IPS-NIHi11 (cell line): ENCODE data around the gene TOX2.

Source experiments
- DNase-seq: peaks from one replicate; pipeline ENCODE4 v3.0.0; 2012; ENCODE audit warnings: mixed read lengths, low spot score

The TOX2 gene

GRCh38 chr20:44018942-44019637 is 104.4 kb downstream of the TOX2 start:
- DNase-seq: no peak

DNA sequence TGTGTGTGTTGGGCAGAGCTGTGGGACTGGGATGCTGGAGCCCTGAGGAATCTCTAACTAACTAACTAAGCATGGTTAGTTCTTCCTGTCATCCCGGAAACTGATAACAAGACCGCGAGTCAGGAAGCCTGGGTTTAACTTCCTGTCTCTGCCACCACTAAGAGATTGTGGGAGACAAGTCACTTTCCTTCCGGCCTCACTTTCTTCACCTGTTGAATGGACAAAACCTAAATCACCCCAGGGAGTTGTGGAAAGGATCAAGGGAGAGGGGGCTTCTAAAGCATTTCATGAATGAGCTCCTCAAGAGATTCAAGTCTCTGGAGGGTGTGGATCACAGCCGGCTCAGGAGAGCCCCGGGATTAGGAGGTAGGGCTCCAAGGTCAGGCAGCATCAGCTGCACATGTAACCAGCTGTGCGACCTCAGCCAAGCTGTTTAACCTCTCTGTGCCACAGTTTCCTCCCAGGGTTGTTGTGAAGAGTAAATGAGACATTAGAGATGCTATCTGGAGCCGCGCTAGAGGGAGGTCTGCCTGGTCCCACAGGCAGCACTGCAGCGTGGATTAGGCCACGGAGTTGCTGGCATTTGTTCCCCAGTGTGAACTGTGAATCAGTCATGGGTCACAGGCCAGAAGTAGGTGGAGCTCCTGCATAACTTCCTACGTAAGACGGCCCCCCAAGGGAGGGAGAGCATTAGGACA is 105.1 kb downstream of the TOX2 start:
- DNase-seq: no peak

- DNase-seq: no peak
These were observed 105.9 kb downstream of the TOX2 start for GRCh38 chr20:44020406-44021148.

DNA sequence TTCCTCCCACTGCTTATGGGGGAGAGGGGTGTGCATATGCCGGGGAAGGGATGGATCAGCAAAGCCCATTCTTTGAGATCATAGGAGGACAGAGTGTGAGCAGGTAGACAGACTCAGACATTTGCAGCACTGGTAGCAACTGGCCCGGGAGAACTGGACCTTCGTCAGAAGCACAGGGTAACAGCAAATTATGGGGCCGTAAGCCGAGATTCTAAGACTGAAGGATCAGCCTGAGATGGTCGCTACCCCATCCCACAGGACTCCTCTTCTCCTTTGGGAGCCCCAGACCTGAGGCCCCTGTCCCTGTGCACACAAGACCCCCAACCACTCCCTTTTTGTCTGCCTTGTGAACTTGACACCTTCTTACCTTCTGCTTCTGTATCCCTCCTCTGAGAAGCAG is 106.5 kb downstream of the TOX2 start:
- DNase-seq: no peak

DNA sequence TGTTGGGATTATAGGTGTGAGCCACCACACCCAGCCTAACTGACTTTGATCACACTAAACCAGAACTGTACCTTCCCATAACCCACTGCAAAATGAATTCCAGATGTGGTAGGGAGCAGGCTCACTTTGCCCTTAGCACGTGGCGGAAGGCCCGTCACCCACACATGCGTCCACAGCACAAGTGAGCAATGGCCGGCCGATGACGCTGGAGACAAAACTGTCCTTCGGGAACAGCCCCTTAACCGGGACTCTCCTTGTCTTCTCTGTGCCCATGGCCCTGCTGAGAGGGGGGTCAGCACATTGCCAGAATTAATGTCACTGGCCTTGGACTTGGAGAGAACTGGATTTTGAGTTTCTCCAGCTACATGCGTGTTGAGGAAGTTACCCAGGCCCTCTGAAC is 107.2 kb downstream of the TOX2 start:
- no peak for DNase-seq

DNA sequence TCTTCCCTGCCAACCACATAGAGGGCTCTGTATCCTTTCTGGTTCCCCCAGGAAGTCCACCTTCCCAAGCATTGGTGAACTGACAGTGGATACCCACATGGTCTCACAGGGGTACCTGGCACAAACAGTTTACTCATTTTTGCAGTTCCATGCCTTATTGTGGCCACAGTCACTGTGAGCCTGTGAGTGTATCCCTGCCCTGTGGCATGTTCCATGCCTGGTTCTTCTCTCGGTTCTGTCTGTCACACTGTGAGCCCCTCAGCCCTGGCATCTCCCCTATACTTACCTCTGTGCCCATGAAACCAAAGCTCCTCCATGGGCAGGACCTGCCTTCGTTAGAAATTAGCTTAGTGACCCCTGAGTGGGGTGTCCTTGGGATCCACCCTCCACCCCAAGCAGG is 107.8 kb downstream of the TOX2 start:
- DNase-seq: no peak

DNA sequence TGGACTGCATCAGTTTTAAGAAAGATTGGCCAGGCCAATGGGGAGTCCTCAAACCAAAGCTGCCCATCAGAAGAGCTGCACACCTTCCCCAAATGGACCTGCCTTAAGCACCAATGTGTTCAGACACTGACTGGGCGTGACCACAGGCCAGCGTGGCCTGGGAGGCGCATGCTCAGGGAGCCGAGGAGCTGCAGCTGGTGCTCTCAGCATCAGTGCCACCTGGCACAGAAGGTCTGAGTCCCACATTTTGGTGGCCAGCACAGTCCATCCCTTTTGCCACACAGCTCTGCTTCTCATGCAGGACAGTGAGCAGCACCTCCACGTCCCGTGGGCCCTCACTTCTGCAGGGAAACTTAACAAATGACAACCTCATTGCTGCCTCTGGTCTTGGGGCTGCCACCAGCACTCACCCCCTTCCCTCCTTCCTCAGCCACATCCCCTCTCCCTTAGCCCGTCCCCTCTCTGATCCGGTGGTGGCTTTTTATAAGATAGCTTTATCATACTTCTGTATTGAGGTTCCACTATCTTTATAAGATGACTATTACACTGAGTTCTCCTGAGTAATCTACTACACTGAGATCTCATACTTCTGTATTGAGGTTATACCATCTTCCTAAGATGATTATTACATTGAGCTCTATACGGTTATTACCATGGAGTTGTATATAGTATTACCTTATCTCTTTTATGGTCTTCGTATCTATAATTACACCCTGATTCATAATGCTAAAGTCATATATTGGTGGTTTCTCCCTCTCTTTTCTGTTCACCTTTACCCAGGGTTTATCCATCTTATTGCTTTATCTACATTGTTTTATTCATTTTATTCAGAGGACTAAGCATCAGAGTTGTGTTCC is 109.1 kb downstream of the TOX2 start:
- no peak for DNase-seq

DNA sequence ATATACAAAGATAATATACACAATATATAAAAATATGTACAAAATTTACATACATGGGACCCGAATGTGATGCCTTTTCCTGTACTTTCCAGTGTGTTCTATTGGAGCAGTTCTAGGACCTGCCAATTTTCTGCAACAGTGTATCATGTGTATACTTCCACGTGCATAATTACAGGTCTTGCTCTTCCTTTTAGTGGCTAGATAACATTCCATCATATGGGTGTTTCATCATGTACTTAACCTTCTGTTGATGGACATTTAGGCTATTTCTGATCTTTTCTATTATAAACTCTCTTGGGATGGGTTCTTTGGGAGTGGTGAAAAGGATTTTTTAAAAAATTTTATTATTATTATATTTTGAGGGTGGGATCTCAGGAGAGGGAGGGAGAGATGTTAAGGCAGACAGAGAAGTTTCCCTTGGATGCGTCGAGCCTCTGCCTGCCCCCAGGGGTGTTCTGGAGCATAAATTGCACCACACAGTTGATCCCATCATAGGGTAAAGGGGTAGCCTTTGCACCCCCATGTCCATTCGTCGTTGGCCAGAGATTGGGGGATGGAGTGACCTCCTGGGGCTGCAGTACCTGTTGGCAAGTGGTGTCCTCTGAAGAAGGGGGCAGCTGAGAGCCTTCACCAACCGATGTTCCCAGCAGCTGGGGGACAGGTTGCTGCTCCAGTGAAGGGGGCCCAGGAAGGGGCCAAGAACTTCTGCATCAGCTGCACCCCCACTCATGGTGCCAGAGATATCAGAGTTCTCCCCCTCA is 110.3 kb downstream of the TOX2 start:
- no peak for DNase-seq

DNA sequence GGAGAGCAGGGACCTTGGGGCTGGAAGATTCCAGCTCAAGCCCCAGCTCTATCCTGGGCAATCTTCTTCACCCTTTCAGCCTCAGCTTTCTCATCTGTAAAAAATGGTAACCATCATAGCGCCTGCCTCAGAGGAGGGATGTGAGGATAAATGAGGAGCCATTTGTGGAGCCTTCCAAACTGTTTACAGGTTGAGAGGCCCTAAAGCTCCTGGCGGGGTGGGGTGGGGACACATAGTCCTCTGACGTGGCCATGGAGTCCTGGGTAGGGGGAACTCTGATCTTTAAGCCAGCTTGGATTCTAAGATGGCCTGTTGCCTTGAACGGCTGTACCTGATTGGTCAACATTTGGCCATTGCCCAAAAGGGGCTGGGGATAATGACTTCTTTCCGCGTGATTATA is 111.1 kb downstream of the TOX2 start:
- DNase-seq: no peak

GRCh38 chr20:44026647-44027342 is 112.1 kb downstream of the TOX2 start:
- no peak for DNase-seq

DNA sequence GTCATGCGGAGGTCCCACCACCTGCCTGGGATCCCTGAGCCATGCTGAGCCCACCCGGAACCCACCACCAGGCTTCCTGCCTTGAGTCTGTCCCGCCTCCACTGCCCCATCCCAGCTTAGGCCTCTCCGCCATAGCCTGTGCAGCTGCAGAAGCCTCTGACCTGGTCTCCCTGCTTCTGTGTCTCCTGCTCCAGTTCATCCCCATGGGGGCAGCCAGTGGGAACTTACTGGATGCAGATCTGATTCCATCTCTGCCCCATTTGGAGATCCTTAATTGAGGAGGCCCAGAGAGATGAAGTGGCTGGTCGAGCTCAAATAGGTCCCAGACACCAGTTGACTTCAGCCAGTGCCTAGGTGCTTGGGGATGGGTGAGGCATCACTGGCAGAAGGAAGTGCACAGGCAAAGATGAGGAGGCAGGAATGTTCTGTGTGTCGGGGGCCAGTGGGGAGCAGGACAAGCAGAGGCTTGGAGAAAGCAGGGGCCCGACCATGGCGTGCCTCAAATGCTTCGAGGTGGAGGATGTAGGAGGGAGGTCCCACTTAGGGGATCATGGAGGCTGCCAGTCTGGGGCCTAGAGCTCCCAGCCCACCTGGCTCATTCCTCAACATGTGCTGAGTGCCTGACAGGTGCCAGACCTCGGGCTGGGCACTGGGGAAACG is 112.8 kb downstream of the TOX2 start:
- DNase-seq: no peak

- DNase-seq: no peak
These were observed 113.5 kb downstream of the TOX2 start for GRCh38 chr20:44028003-44028730.

GRCh38 chr20:44028868-44029847 is 114.5 kb downstream of the TOX2 start:
- DNase-seq: no peak

DNA sequence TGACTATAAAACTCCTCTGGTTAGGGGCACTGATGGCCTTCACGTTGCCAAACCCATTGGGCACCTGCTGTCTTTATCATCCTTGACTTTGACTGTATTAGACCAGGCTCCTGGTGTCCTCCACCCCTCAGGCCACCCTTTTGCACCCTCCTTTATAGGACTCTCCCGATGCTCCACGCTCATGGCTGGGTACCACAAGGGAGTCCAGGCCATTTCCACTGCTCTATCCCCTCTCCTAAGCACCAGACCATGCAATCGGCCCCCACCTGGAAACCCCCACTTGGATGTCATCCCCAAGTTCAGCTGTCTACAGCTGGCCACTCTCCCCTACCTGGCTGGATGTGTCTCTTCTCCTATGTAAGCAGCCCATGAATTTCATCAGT is 115.2 kb downstream of the TOX2 start:
- no peak for DNase-seq

GRCh38 chr20:44030394-44030793 is 115.7 kb downstream of the TOX2 start:
- no peak for DNase-seq

DNA sequence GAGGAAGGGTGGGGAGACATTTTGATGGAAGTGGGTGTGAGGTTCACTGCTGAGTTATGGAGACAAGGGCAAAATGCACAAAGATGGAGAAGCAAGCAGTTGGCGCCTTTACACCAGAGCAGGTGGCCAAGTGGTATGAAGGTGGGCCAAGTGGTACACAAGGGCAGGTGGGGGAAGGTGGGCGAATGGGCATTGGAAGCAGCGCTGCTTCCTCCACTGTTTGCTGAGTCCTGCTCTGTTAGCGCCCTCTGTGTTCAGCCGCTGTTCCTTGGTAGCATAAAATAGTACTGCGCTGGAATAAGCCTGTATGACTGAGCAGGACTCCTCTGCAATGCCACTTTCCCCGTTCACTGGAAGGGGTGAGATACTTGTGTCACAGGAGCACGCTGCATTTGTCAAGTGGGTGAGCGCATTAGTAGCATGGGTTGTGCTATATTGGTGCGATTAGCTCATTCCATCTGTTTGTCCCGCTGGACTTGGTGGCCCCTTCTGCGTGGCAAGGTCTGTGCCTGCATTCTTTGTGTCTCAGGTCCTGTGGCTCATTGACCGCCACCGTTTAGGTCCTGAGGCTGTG is 116.4 kb downstream of the TOX2 start:
- DNase-seq: no peak

- no peak for DNase-seq
These were observed 117.3 kb downstream of the TOX2 start for GRCh38 chr20:44031781-44032582.
